HCT116 (cell line): ENCODE measurements around the gene UBQLNL. TPM values are rescaled to one million over a fixed set of nuclear protein-coding genes. Genes with fewer than 3 reads are reported as not detected.

Source experiments
- ATAC-seq: fragments of 200-7000 bp; cut with Tn5 transposase; 2 replicates; pipeline ENCODE4 v1.9.1; 2020; ENCODE audit warnings: mild to moderate bottlenecking, moderate library complexity
- BruUV-seq: library from RNA; stranded (reverse); fragments of 400-500 nt; replicated peaks from 2 replicates; lab custom pipeline; 2021; lab: Mats Ljungman, UMichigan
- CTCF ChIA-PET: fragments of 300-600 bp; sonication (Branson Sonifier 250); formaldehyde crosslinking; loops from one replicate; lab custom pipeline; 2021; ENCODE audit warnings: antibody characterized with exemption; lab: Charles Lee
- POLR2A ChIA-PET: fragments of 300-600, 350-600 bp; sonication (Branson Sonifier 250); formaldehyde crosslinking; loops from one replicate; lab custom pipeline; 2021; ENCODE audit warnings: antibody characterized with exemption; lab: Charles Lee
- RAD21 ChIA-PET, 2 experiments: fragments of 300-600 bp; sonication (Branson Sonifier 250); formaldehyde crosslinking; loops; one replicate each; lab custom pipeline; 2023; ENCODE audit warnings: low total read pairs in 2 of 2; ENCODE audit not compliant: uncharacterized antibody in 2 of 2, unreplicated experiment in 2 of 2, low non-redundant PET in 1 of 2; lab: Charles Lee
- DNase-seq: peaks from one replicate; pipeline ENCODE4 v3.0.0-alpha.2; 2010; ENCODE audit warnings: low read depth, low spot score
- H2AFZ ChIP-seq: fragments of 200-600 bp; shearing (Covaris generic), sonication (generic); 2 replicates; pipeline ENCODE4 v1.6.1; 2017; ENCODE audit warnings: low read depth, mixed run types, mixed read lengths, antibody characterized with exemption, low read length; ENCODE audit not compliant: poor library complexity, severe bottlenecking
- H3K27ac ChIP-seq: 2 replicates; pipeline ENCODE4 v1.5.1; 2012; ENCODE audit warnings: low read depth, low read length
- H3K27me3 ChIP-seq: fragments of 200-600 bp; sonication (generic); 2 replicates; pipeline ENCODE4 v1.6.1; 2016; ENCODE audit warnings: mixed run types, low read length, mixed read lengths; ENCODE audit not compliant: insufficient read depth
- H3K36me3 ChIP-seq, 2 experiments: fragments of 200-500 bp in 1 of 2; fragments of 200-600 bp in 1 of 2; sonication (Bioruptor generic) in 1 of 2; sonication (generic) in 1 of 2; 2 replicates each; pipeline versions ENCODE4 v1.5.1 to v1.6.1; 2014 to 2016; ENCODE audit warnings: low read length in 2 of 2, inconsistent platforms in 1 of 2, mixed read lengths in 1 of 2, mixed run types in 1 of 2; ENCODE audit not compliant: insufficient read depth in 2 of 2, control insufficient read depth in 1 of 2
- H3K4me1 ChIP-seq, 2 experiments: fragments of 200-600 bp in 1 of 2; sonication (generic) in 1 of 2; 2 replicates each; pipeline versions ENCODE4 v1.5.1 to v1.6.1; 2012 to 2017; ENCODE audit warnings: low read length in 2 of 2, inconsistent platforms in 1 of 2, mild to moderate bottlenecking in 1 of 2, mixed read lengths in 1 of 2, mixed run types in 1 of 2, moderate library complexity in 1 of 2; ENCODE audit not compliant: insufficient read depth in 2 of 2, control insufficient read depth in 1 of 2
- H3K4me2 ChIP-seq: fragments of 200-600 bp; sonication (generic); 2 replicates; pipeline ENCODE4 v1.6.1; 2017; ENCODE audit warnings: mixed run types, low read length, mixed read lengths
- H3K4me3 ChIP-seq, 2 experiments: fragments of 200-600 bp in 1 of 2; sonication (generic) in 1 of 2; replicated peaks in 1 of 2; 2 replicates each; pipeline ENCODE4 v1.5.1; 2011 to 2016; ENCODE audit warnings: low read length in 2 of 2, control low read depth in 1 of 2, low read depth in 1 of 2, mild to moderate bottlenecking in 1 of 2, mixed read lengths in 1 of 2, mixed run types in 1 of 2
- H3K79me2 ChIP-seq: fragments of 200-600 bp; sonication (generic); 2 replicates; pipeline ENCODE4 v1.6.1; 2017; ENCODE audit warnings: mild to moderate bottlenecking, mixed run types, low read length, moderate library complexity, mixed read lengths; ENCODE audit not compliant: insufficient read depth
- H3K9ac ChIP-seq: fragments of 200-600 bp; sonication (generic); 2 replicates; pipeline ENCODE4 v1.6.1; 2016; ENCODE audit warnings: low read length, mixed read lengths
- H3K9me2 ChIP-seq: fragments of 200-600 bp; sonication (generic), shearing (Covaris generic); 2 replicates; pipeline ENCODE4 v1.6.1; 2017; ENCODE audit warnings: mixed run types, mild to moderate bottlenecking, moderate library complexity; ENCODE audit not compliant: insufficient read depth
- H3K9me3 ChIP-seq, 2 experiments: fragments of 200-500 bp in 1 of 2; fragments of 200-600 bp in 1 of 2; sonication (Bioruptor generic) in 1 of 2; sonication (generic) in 1 of 2; 2 replicates each; pipeline ENCODE4 v1.6.1; 2014 to 2017; ENCODE audit warnings: low read length in 2 of 2, mixed read lengths in 2 of 2, inconsistent platforms in 1 of 2, low read depth in 1 of 2, mild to moderate bottlenecking in 1 of 2, mixed run types in 1 of 2, moderate library complexity in 1 of 2; ENCODE audit not compliant: control insufficient read depth in 1 of 2, insufficient read depth in 1 of 2
- H4K20me1 ChIP-seq: fragments of 200-600 bp; sonication (generic), shearing (Covaris generic); 2 replicates; pipeline ENCODE4 v1.6.1; 2017; ENCODE audit warnings: mixed run types, mild to moderate bottlenecking, moderate library complexity; ENCODE audit not compliant: insufficient read depth
- ELF1 ChIP-seq: IDR thresholded peaks from 2 replicates; pipeline ENCODE4 v1.6.1; 2012; ENCODE audit warnings: low read depth, borderline replicate concordance
- FOSL1 ChIP-seq: IDR thresholded peaks from 2 replicates; pipeline ENCODE4 v1.6.1; 2012; ENCODE audit warnings: low read depth
- JUND ChIP-seq: IDR thresholded peaks from 2 replicates; pipeline ENCODE4 v1.6.1; 2012
- SP1 ChIP-seq: IDR thresholded peaks from 2 replicates; pipeline ENCODE4 v1.6.1; 2012; ENCODE audit warnings: low read depth
- intact Hi-C: fragments of 100-400 bp; cut with micrococcal nuclease; formaldehyde crosslinking; loops from 2 replicates; pipeline ENCODE4 v1.10.0; 2022
- total RNA-seq: library from RNA; stranded (reverse); gene quantifications from one replicate; pipeline ENCODE4 v1.2.1, GENCODE V29; 2021; ENCODE audit not compliant: unreplicated experiment
- TF ChIP-seq, protein P1 (sequence below), 3 experiments: fragments of 200-600 bp in 1 of 3; sonication (generic) in 1 of 3; IDR thresholded peaks in 2 of 3; conservative IDR thresholded peaks in 1 of 3; 2 replicates each; pipeline ENCODE4 v1.5.1; 2012 to 2017; ENCODE audit warnings: low read depth in 2 of 3, low read length in 2 of 3, antibody characterized with exemption in 1 of 3, borderline replicate concordance in 1 of 3, control low read depth in 1 of 3, mild to moderate bottlenecking in 1 of 3, mixed read lengths in 1 of 3, mixed run types in 1 of 3, moderate library complexity in 1 of 3; ENCODE audit not compliant: insufficient read depth in 1 of 3
- TF ChIP-seq, protein P2 (sequence below): IDR thresholded peaks from 2 replicates; pipeline ENCODE4 v1.6.1; 2011; ENCODE audit warnings: mild to moderate bottlenecking, low read length, moderate library complexity; ENCODE audit not compliant: insufficient replicate concordance; ENCODE audit errors: extremely low read depth
- TF ChIP-seq, protein P3 (sequence below): IDR thresholded peaks from 2 replicates; pipeline ENCODE4 v1.6.1; 2012; ENCODE audit warnings: low read depth

The UBQLNL gene
- total RNA-seq, 1 experiment from 2014 or later, result not detected

DNA sequence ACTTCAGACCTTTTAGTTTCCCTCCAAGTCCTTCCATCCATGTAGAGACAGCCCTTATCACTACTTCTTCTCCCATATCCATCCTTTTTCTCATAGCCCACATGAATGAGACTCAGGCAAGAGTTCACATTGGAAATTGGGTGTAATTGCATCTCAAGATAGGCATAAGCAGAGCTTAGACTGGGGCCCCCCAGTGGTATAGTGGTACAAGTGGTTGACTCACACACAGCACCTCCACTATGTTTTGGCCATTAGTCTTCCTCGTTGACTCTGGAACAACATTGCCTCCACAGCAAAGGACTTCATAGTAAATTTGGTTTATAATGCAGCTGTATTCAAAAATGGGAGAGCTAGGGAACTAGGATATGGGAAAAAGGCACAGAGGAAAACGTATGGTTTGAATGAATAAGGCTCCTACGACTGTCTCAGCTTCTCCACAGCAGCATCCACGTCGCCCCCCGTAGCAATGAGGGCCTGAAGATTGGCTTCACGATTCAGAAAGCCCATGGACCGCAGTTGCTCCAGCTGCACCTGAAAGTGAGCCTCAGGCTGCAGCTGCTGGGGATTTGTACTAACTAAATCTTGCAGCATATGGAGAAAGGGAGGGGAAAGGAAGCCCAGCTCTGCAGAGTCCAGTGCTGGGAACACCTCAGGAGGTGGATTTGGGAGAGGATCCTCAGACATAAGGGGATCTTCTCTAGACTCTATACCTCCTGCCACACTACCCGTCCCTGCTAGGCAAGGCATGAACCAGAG, 9.1 kb downstream of the UBQLNL start:
- Histone ChIP-seq H3K36me3 (peaks cover 0 to 25% of the 10 kb centered on the region in 2 experiments; a peak in 2 of 4 replicates), H4K20me1 (peaks cover 15% of the 10 kb centered on the region; the same call in 1 of the 2 replicates), H3K27me3 (peaks cover 6% of the 10 kb centered on the region; the same call in 1 of the 2 replicates), H3K79me2 (peaks cover 31% of the 10 kb centered on the region), H3K4me2 (no peak overlapping the region), H2AFZ (no peak overlapping the region), H3K4me3 (no peak overlapping the region), H3K27ac (no peak overlapping the region), H3K4me1 (peaks cover 10 to 32% of the 10 kb centered on the region in 2 experiments), H3K9me2 (no peaks in the 10 kb centered on the region), H3K9me3 (no peaks in the 10 kb centered on the region), H3K9ac (no peak overlapping the region)
- TF ChIP-seq FOSL1, result no peak
- no peak for TF ChIP-seq JUND
- TF ChIP-seq, protein P1, sequence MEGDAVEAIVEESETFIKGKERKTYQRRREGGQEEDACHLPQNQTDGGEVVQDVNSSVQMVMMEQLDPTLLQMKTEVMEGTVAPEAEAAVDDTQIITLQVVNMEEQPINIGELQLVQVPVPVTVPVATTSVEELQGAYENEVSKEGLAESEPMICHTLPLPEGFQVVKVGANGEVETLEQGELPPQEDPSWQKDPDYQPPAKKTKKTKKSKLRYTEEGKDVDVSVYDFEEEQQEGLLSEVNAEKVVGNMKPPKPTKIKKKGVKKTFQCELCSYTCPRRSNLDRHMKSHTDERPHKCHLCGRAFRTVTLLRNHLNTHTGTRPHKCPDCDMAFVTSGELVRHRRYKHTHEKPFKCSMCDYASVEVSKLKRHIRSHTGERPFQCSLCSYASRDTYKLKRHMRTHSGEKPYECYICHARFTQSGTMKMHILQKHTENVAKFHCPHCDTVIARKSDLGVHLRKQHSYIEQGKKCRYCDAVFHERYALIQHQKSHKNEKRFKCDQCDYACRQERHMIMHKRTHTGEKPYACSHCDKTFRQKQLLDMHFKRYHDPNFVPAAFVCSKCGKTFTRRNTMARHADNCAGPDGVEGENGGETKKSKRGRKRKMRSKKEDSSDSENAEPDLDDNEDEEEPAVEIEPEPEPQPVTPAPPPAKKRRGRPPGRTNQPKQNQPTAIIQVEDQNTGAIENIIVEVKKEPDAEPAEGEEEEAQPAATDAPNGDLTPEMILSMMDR (IDR thresholded peaks at IDR 0.05 in 2 of 3, conservative IDR thresholded peaks at IDR 0.05 in 1 of 3; ENCODE audit: borderline replicate concordance in 1 of 3, insufficient read depth in 1 of 3, low read depth in 2 of 3, low read length in 2 of 3), result peak in 2 of 3 experiments; percentile 25 to 35; a peak in 2 of 6 replicates
- no peak for TF ChIP-seq ELF1
- no peak for TF ChIP-seq SP1
- TF ChIP-seq, protein P2, sequence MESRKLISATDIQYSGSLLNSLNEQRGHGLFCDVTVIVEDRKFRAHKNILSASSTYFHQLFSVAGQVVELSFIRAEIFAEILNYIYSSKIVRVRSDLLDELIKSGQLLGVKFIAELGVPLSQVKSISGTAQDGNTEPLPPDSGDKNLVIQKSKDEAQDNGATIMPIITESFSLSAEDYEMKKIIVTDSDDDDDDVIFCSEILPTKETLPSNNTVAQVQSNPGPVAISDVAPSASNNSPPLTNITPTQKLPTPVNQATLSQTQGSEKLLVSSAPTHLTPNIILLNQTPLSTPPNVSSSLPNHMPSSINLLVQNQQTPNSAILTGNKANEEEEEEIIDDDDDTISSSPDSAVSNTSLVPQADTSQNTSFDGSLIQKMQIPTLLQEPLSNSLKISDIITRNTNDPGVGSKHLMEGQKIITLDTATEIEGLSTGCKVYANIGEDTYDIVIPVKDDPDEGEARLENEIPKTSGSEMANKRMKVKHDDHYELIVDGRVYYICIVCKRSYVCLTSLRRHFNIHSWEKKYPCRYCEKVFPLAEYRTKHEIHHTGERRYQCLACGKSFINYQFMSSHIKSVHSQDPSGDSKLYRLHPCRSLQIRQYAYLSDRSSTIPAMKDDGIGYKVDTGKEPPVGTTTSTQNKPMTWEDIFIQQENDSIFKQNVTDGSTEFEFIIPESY, result no peak
- TF ChIP-seq, protein P3, sequence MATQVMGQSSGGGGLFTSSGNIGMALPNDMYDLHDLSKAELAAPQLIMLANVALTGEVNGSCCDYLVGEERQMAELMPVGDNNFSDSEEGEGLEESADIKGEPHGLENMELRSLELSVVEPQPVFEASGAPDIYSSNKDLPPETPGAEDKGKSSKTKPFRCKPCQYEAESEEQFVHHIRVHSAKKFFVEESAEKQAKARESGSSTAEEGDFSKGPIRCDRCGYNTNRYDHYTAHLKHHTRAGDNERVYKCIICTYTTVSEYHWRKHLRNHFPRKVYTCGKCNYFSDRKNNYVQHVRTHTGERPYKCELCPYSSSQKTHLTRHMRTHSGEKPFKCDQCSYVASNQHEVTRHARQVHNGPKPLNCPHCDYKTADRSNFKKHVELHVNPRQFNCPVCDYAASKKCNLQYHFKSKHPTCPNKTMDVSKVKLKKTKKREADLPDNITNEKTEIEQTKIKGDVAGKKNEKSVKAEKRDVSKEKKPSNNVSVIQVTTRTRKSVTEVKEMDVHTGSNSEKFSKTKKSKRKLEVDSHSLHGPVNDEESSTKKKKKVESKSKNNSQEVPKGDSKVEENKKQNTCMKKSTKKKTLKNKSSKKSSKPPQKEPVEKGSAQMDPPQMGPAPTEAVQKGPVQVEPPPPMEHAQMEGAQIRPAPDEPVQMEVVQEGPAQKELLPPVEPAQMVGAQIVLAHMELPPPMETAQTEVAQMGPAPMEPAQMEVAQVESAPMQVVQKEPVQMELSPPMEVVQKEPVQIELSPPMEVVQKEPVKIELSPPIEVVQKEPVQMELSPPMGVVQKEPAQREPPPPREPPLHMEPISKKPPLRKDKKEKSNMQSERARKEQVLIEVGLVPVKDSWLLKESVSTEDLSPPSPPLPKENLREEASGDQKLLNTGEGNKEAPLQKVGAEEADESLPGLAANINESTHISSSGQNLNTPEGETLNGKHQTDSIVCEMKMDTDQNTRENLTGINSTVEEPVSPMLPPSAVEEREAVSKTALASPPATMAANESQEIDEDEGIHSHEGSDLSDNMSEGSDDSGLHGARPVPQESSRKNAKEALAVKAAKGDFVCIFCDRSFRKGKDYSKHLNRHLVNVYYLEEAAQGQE, result no peak
- ATAC-seq (no peak), DNase-seq (no peak)
- ChIA-PET CTCF (interaction anchor here (0.6 kb wide), 1 partner anchor 193 kb away, joined by 4 read pairs; no protein-coding TSS in a partner anchor), RAD21 (no interaction called here), POLR2A (no interaction called here)
- intact Hi-C loops, result no loop called here
- BruUV-seq, result no TSS peak
